Activated naive CD8-positive, alpha-beta T cell treated with anti-CD3 and anti-CD28 coated beads, Interleukin-2, amount 10 ng/mL, durations not matched to agents 7 days and 5 days (primary cell): Measurements from ENCODE around the gene NFIC. TPM values are rescaled to one million over a fixed set of nuclear protein-coding genes. Genes with fewer than 3 reads are reported as not detected.
"Not testable (repeated sequence)": the region's sequence is repeated elsewhere in the genome, so short reads cannot be mapped to it uniquely, and the experiment has no call there.

Source experiments
- ATAC-seq: fragments of 150-1000 bp; cut with Tn5 transposase; one replicate; pipeline ENCODE4 v1.10.0; 2021; ENCODE audit warnings: low read depth, moderate library complexity
- POLR2A ChIA-PET: fragments of 350-600 bp; sonication (Branson Sonifier 250); formaldehyde crosslinking; loops from one replicate; lab custom pipeline; 2021; ENCODE audit warnings: antibody characterized with exemption; lab: Charles Lee
- DNase-seq: peaks from one replicate; pipeline ENCODE4 v3.0.0; 2021
- H3K27ac Mint-ChIP-seq: one replicate; pipeline ENCODE4 v1.8.0; 2022; ENCODE audit warnings: mild to moderate bottlenecking, mixed read lengths
- H3K27me3 Mint-ChIP-seq: one replicate; pipeline ENCODE4 v1.8.0; 2022; ENCODE audit warnings: mild to moderate bottlenecking, moderate library complexity, mixed read lengths
- H3K36me3 Mint-ChIP-seq: one replicate; pipeline ENCODE4 v1.8.0; 2021; ENCODE audit warnings: mild to moderate bottlenecking, mixed read lengths
- H3K4me1 Mint-ChIP-seq: one replicate; pipeline ENCODE4 v1.8.0; 2021; ENCODE audit warnings: mixed read lengths
- H3K4me3 Mint-ChIP-seq: one replicate; pipeline ENCODE4 v1.8.0; 2022; ENCODE audit warnings: mild to moderate bottlenecking, moderate library complexity, mixed read lengths
- H3K9me3 Mint-ChIP-seq: one replicate; pipeline ENCODE4 v1.8.0; 2021; ENCODE audit warnings: mixed read lengths
- total RNA-seq, 2 experiments: library from RNA; stranded (reverse); gene quantifications; one replicate each; pipeline ENCODE4 v1.2.3, GENCODE V29; 2021

NFIC gene
- total RNA-seq, 2 experiments from 2014 or later = 18.0 to 19.3 TPM

- ATAC-seq = no peak
- H3K4me1 Mint-ChIP-seq = peaks cover 2% of the 10 kb centered on the region
- no peaks in the 10 kb centered on the region for H3K36me3 Mint-ChIP-seq
- no peak overlapping the region for H3K4me3 Mint-ChIP-seq
- no peaks in the 10 kb centered on the region for H3K27me3 Mint-ChIP-seq
- POLR2A ChIA-PET = no interaction called here
- no peaks in the 10 kb centered on the region for H3K9me3 Mint-ChIP-seq
- no peak overlapping the region for H3K27ac Mint-ChIP-seq
- no peak for DNase-seq
Measured at GRCh38 chr19:3407556-3408516, 41.5 kb downstream of the NFIC start.

DNA sequence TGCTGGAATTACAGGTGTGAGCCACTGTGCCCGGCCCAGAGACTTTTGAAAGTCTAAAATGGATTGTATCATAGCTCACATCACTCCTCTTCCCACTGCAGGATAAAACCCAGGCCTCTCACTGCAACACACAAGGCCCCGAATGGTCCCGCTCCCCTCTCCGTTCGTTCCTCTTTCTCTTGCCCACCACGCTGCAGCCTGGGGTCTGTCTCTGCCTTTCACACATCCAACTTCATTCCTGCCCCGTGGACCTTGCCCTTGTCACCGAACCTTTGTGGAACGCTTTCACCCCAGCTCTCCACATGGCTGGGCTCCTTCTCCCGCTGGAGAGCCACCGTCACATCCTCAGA lies 42.6 kb downstream of the NFIC start:
- H3K4me3 Mint-ChIP-seq = no peak overlapping the region

DNA sequence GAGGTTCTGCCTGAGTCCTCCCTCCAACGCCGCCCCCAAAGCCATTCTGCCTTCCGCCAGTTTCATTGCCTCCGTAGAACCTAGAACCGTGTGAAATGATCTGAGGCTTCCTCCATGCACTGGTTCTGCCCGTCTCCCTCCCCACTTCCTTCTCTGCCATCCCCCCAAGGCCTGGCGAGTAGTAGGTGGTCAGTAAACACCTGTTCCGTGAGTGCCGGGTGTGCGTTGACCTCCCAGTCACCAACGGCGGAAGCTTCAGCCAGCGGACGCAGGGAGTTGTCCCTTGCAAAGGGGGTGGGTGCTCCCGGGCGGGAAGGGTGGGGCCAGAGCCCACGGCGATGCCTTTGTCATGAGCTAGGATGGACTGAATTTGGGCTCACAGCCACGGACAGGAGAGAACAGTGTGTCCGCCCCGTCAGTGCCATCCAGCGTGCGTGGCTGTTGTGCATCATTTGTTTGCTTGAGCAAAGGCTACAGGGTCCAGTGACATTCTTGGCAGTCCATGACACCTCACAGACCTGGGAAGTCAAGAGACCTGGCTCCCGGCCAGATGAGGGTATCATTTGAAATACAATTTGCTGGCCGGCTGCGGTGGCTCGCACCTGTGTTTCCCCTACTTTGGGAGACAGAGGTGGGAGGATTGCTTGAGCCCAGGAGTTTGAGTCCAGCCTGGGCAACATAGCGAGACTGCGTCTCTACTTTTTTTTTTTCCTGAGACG lies 43.1 kb downstream of the NFIC start:
- H3K4me3 Mint-ChIP-seq = no peak overlapping the region
- peaks cover 2% of the 10 kb centered on the region for H3K4me1 Mint-ChIP-seq
- H3K9me3 Mint-ChIP-seq = no peaks in the 10 kb centered on the region
- H3K36me3 Mint-ChIP-seq = no peaks in the 10 kb centered on the region
- ATAC-seq (no peak), DNase-seq (no peak)
- H3K27ac Mint-ChIP-seq = no peak overlapping the region
- H3K27me3 Mint-ChIP-seq = no peaks in the 10 kb centered on the region
- POLR2A ChIA-PET = no interaction called here

More for the DNA sequence above, 42.6 kb downstream of the NFIC start:
- peaks cover 2% of the 10 kb centered on the region for H3K4me1 Mint-ChIP-seq
- DNase-seq (no peak), ATAC-seq (no peak)
- H3K36me3 Mint-ChIP-seq = no peaks in the 10 kb centered on the region
- no peaks in the 10 kb centered on the region for H3K27me3 Mint-ChIP-seq
- H3K27ac Mint-ChIP-seq = no peak overlapping the region
- H3K9me3 Mint-ChIP-seq = no peaks in the 10 kb centered on the region
- POLR2A ChIA-PET = no interaction called here

- DNase-seq (no peak), ATAC-seq (no peak)
- H3K27me3 Mint-ChIP-seq = no peaks in the 10 kb centered on the region
- no peaks in the 10 kb centered on the region for H3K9me3 Mint-ChIP-seq
- no peaks in the 10 kb centered on the region for H3K36me3 Mint-ChIP-seq
- H3K27ac Mint-ChIP-seq = no peak overlapping the region
- no peaks in the 10 kb centered on the region for H3K4me1 Mint-ChIP-seq
- POLR2A ChIA-PET = no interaction called here
- H3K4me3 Mint-ChIP-seq = no peak overlapping the region
Measured at GRCh38 chr19:3411636-3412035, 45.3 kb downstream of the NFIC start.

GRCh38 chr19:3412066-3412465 lies 45.7 kb downstream of the NFIC start:
- POLR2A ChIA-PET = no interaction called here
- DNase-seq (no peak), ATAC-seq (no peak)
- Mint-ChIP-seq H3K4me3 (no peak overlapping the region), H3K9me3 (no peaks in the 10 kb centered on the region), H3K27me3 (no peaks in the 10 kb centered on the region), H3K4me1 (no peaks in the 10 kb centered on the region), H3K36me3 (no peaks in the 10 kb centered on the region), H3K27ac (no peak overlapping the region)

- Mint-ChIP-seq H3K36me3 (no peaks in the 10 kb centered on the region), H3K9me3 (no peaks in the 10 kb centered on the region), H3K27ac (no peak overlapping the region), H3K4me1 (no peaks in the 10 kb centered on the region), H3K4me3 (no peak overlapping the region), H3K27me3 (no peaks in the 10 kb centered on the region)
- POLR2A ChIA-PET = no interaction called here
- no peak for ATAC-seq
- no peak for DNase-seq
Measured at GRCh38 chr19:3413796-3414327, 47.5 kb downstream of the NFIC start.

DNA sequence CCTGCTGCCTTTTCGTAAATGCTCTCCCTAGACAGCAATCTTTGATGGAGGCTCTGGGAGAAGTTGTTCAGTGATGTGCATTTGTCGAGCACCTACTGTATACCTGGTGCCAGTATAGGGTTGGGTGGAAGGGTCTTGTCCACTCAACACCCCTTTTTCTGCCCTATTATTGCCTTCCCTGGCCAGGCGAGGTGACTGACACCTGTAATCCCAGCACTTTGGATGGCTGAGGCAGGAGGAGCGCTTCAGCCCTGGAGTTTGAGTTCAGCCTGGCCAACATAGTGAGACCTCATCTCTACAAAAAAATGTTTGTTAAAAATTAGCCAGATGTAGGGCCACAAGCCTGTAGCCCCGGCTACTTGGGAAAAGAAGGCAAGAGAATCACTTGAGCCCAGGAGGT lies 49.3 kb downstream of the NFIC start:
- H3K4me1 Mint-ChIP-seq = no peaks in the 10 kb centered on the region
- H3K4me3 Mint-ChIP-seq = no peak overlapping the region
- no peak overlapping the region for H3K27ac Mint-ChIP-seq
- DNase-seq = no peak
- no peaks in the 10 kb centered on the region for H3K36me3 Mint-ChIP-seq
- H3K9me3 Mint-ChIP-seq = no peaks in the 10 kb centered on the region
- no peaks in the 10 kb centered on the region for H3K27me3 Mint-ChIP-seq
- ATAC-seq = no peak
- POLR2A ChIA-PET = no interaction called here

- no peaks in the 10 kb centered on the region for H3K4me1 Mint-ChIP-seq
- ATAC-seq (no peak), DNase-seq (no peak)
- POLR2A ChIA-PET = no interaction called here
- no peaks in the 10 kb centered on the region for H3K36me3 Mint-ChIP-seq
- H3K9me3 Mint-ChIP-seq = no peaks in the 10 kb centered on the region
- no peaks in the 10 kb centered on the region for H3K27me3 Mint-ChIP-seq
- H3K27ac Mint-ChIP-seq = no peak overlapping the region
- H3K4me3 Mint-ChIP-seq = no peak overlapping the region
Measured at GRCh38 chr19:3420244-3420755, 53.9 kb downstream of the NFIC start.

GRCh38 chr19:3420909-3421619 lies 54.7 kb downstream of the NFIC start:
- no peak for DNase-seq
- no peaks in the 10 kb centered on the region for H3K9me3 Mint-ChIP-seq
- no peak overlapping the region for H3K27ac Mint-ChIP-seq
- no peak for ATAC-seq
- H3K36me3 Mint-ChIP-seq = no peaks in the 10 kb centered on the region
- POLR2A ChIA-PET = no interaction called here
- no peaks in the 10 kb centered on the region for H3K27me3 Mint-ChIP-seq
- H3K4me1 Mint-ChIP-seq = no peaks in the 10 kb centered on the region
- H3K4me3 Mint-ChIP-seq = no peak overlapping the region

DNA sequence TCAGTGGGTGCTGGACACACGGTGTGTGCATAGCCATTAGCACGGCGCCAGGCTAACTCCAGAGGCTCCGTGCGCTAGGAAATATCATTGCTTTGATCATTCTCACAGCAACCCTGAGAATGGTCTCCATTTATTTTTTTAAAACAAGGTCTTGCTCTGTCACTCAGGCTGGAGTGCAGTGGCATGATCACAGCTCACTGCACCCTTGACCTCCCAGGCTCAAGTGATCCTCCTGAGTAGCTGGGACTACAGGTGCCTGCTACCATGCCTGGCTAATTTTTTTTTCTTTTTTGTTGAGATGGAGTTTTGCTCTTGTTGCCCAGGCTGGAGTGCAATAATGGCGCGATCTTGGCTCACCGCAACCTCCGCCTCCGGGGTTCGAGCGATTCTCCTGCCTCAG lies 55.3 kb downstream of the NFIC start:
- H3K4me1 Mint-ChIP-seq, POLR2A ChIA-PET, H3K4me3 Mint-ChIP-seq, DNase-seq, H3K27ac Mint-ChIP-seq, H3K27me3 Mint-ChIP-seq, ATAC-seq, H3K36me3 Mint-ChIP-seq, H3K9me3 Mint-ChIP-seq: not testable (repeated sequence)

DNA sequence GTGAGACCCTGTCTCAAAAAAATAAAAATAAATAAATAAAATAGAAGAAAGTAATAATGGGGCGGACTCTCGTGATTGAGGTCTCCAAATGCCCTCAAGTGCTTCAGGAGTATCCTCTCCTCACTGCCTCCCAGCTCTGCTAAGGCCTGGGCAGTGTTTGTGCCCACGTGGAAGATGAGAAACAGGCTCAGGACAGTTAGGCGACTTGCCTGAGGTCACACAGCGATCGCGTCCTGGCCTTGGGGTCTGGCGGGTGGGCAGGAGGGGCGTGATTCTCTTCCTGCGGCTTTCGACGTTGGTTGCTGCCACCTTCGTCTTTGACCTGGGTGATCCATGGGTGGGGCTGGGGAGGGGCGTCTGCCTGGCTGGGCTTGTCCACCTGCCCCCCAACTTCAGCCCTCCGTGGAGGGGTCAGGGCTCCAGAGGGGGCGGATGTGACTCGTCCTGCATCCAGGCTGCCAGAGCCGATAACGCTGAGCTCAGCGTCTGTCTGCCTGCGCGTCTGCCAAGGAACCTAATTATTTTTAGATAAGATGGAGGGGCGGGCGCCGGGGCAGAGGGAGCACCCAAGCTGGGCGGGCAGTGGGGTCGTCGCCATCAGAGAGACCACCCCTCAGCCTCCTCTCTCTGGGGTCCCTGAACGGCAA lies 56.9 kb downstream of the NFIC start:
- POLR2A ChIA-PET = no interaction called here
- H3K27me3 Mint-ChIP-seq = no peaks in the 10 kb centered on the region
- H3K9me3 Mint-ChIP-seq = no peaks in the 10 kb centered on the region
- H3K36me3 Mint-ChIP-seq = peaks cover 6% of the 10 kb centered on the region
- ATAC-seq (no peak), DNase-seq (no peak)
- no peak overlapping the region for H3K27ac Mint-ChIP-seq
- H3K4me1 Mint-ChIP-seq = no peaks in the 10 kb centered on the region
- H3K4me3 Mint-ChIP-seq = no peak overlapping the region

DNA sequence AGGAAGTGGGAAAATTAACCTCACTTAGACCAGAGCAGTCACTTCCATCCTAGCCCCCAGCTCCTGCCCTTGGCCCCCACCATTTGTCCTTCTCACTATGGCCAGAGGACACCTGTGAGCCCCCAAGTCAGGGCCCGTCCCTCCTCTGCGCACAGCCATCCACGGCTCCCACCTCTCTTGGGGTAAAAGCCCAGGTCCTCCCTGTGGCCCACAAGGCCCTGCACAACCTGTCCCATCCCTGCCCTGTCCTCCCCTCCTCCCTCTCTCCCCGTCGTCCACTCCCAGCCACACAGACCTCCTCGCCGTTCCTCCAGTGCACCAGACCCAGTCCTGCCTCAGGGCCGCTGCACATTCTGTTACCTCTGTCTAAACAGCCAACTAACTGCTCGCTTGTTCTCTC lies 60.0 kb downstream of the NFIC start:
- ATAC-seq (no peak), DNase-seq (no peak)
- H3K36me3 Mint-ChIP-seq = peaks cover 6% of the 10 kb centered on the region
- H3K9me3 Mint-ChIP-seq = no peaks in the 10 kb centered on the region
- H3K27me3 Mint-ChIP-seq = no peaks in the 10 kb centered on the region
- H3K4me1 Mint-ChIP-seq = no peaks in the 10 kb centered on the region
- no peak overlapping the region for H3K4me3 Mint-ChIP-seq
- POLR2A ChIA-PET = interaction anchor here (1.4 kb wide), 1 partner anchor 9 kb away, joined by 8 read pairs; no protein-coding TSS in a partner anchor
- H3K27ac Mint-ChIP-seq = no peak overlapping the region

GRCh38 chr19:3430366-3430680 lies 63.9 kb downstream of the NFIC start:
- DNase-seq, POLR2A ChIA-PET, ATAC-seq, H3K4me1 Mint-ChIP-seq, H3K9me3 Mint-ChIP-seq, H3K27me3 Mint-ChIP-seq, H3K27ac Mint-ChIP-seq, H3K4me3 Mint-ChIP-seq: not testable (repeated sequence)
- H3K36me3 Mint-ChIP-seq = peaks cover 14% of the 10 kb centered on the region
